Erythroblast (primary cell): ENCODE results near the gene XKRX.

Experiments
- GATA1 ChIP-seq: IDR thresholded peaks from 2 replicates; pipeline ENCODE4 v1.6.1; 2011; ENCODE audit warnings: low read depth, mild to moderate bottlenecking, control low read depth, low read length, moderate library complexity
- POLR2A ChIP-seq: IDR thresholded peaks from 2 replicates; pipeline ENCODE4 v1.6.1; 2011; ENCODE audit warnings: mild to moderate bottlenecking, low read length

- no peak for TF ChIP-seq POLR2A
- TF ChIP-seq GATA1, result no peak
Measured at GRCh38 chrX:100868273-100868672, 60.4 kb downstream of the XKRX start.
